Measurements from ENCODE around the gene TTC32. TPM values are rescaled to one million over a fixed set of nuclear protein-coding genes. Genes with fewer than 3 reads are reported as not detected.

TTC32 gene
- total RNA-seq, 2 experiments from 2014 or later, result 21.6 to 24.2 TPM

DNA sequence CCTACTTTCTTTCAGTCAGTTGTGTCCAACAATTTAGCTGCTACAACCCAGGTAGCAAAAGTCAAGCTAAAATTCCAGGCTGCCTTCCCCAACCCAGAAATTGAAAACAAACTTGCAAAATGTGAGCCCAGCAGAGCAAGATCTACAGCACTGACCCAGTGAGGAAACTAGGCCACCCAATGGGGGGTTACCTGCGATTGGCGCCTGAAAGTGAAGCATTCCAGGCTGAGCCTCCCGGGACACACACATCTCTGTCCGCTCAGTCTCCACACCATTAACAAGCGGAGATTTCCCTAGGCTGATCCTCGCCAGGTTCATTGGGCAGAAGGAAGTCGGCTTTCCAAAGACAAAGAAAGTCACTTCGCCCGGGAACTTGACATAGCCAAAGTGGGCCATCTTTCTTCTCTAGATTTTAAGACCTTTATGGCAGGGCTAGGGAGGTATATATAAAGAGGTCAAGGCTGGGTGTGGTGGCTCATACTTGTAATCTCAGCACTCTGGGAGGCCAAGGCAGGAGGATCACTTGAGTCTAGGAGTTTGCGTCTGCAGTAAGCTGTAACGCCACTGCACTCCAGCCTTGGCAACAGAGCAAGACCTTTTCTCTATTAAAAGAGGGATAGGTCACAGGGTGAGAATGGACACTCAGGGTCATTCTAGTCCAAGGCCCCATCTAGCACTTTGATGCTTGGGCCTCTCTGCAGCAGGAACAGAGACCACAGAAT, 53.6 kb downstream of the TTC32 start:
- TF ChIP-seq, protein P1, sequence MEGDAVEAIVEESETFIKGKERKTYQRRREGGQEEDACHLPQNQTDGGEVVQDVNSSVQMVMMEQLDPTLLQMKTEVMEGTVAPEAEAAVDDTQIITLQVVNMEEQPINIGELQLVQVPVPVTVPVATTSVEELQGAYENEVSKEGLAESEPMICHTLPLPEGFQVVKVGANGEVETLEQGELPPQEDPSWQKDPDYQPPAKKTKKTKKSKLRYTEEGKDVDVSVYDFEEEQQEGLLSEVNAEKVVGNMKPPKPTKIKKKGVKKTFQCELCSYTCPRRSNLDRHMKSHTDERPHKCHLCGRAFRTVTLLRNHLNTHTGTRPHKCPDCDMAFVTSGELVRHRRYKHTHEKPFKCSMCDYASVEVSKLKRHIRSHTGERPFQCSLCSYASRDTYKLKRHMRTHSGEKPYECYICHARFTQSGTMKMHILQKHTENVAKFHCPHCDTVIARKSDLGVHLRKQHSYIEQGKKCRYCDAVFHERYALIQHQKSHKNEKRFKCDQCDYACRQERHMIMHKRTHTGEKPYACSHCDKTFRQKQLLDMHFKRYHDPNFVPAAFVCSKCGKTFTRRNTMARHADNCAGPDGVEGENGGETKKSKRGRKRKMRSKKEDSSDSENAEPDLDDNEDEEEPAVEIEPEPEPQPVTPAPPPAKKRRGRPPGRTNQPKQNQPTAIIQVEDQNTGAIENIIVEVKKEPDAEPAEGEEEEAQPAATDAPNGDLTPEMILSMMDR (IDR thresholded peaks at IDR 0.05), result no peak
- H3K9me3 Mint-ChIP-seq, result no peaks in the 10 kb centered on the region
- DNase-seq, result no peak
- POLR2A ChIA-PET, result no interaction called here
- peaks cover 10% of the 10 kb centered on the region for H3K27me3 Mint-ChIP-seq
- H3K4me3 Mint-ChIP-seq, result no peak overlapping the region
- CTCF ChIA-PET, result no interaction called here
- H3K4me1 Mint-ChIP-seq (ENCODE audit: low read depth), result no peaks in the 10 kb centered on the region
- no peak overlapping the region for H3K27ac Mint-ChIP-seq
- ATAC-seq, result no peak
- no peaks in the 10 kb centered on the region for H3K36me3 Mint-ChIP-seq (ENCODE audit: low read depth)
- intact Hi-C loops (cut with micrococcal nuclease), result no loop called here

DNA sequence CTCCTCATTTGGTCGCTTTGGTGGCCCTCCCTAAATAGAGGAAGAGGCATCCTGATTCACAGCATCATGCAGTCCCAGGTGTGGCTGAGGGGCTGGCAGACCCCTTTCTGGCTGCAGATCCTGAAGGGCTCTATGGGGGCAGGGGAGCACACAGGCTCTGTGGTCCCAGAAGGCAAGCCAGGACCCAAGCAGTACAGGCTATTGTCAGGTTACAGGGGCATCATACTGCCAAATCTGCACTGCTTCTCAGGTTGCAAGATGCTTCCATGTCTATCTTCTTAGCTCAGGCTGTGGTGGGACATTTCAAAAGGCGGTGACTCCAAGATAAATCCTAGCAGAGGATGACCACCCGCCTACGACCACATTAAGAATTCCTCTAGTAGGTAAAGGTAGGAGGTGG, 54.3 kb downstream of the TTC32 start:
- intact Hi-C loops (cut with micrococcal nuclease), result no loop called here
- H3K27me3 Mint-ChIP-seq, result peaks cover 10% of the 10 kb centered on the region
- H3K36me3 Mint-ChIP-seq (ENCODE audit: low read depth), result no peaks in the 10 kb centered on the region
- no peaks in the 10 kb centered on the region for H3K9me3 Mint-ChIP-seq
- ATAC-seq (no peak), DNase-seq (no peak)
- no peaks in the 10 kb centered on the region for H3K4me1 Mint-ChIP-seq (ENCODE audit: low read depth)
- POLR2A ChIA-PET, result no interaction called here
- H3K4me3 Mint-ChIP-seq, result no peak overlapping the region
- H3K27ac Mint-ChIP-seq, result no peak overlapping the region
- CTCF ChIA-PET, result no interaction called here
- TF ChIP-seq, protein P1 (IDR thresholded peaks at IDR 0.05), result no peak

Other genes starting within 250 kb of the TTC32 start
- gene WDR35, start 88.1 kb upstream of the TTC32 start, total RNA-seq, result 1 to 10 TPM; 5.6 to 5.9 TPM
- not detected for gene MATN3, start 110.7 kb upstream of the TTC32 start, total RNA-seq
- 10 to 100 TPM; 15.6 to 16.1 TPM for gene LAPTM4A, start 149.6 kb upstream of the TTC32 start, total RNA-seq

Measured in activated CD8-positive, alpha-beta T cell treated with anti-CD3 and anti-CD28 coated beads for 36 hours (primary cell).